Measurements from ENCODE around the gene HPSE2.

HPSE2 gene

DNA sequence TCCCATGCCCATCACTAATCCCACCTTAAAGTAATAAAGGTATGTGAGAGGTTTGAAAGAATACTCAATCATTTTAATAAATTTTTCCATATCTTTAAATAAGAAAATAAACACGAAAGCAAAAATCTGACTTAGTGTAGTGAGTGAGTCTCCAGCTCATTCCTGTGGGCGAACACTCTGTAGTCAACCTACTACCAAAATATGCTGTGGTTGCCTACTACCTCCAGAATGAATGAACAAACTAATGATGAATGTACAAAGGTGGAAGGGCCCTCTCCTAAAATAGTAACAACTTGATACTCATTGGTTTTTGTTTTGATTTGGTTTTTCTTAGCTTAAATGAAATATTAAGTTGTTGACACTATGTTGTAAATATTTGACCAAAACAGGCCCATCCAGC, 593.4 kb downstream of the HPSE2 start:
- TF ChIP-seq, protein P1, sequence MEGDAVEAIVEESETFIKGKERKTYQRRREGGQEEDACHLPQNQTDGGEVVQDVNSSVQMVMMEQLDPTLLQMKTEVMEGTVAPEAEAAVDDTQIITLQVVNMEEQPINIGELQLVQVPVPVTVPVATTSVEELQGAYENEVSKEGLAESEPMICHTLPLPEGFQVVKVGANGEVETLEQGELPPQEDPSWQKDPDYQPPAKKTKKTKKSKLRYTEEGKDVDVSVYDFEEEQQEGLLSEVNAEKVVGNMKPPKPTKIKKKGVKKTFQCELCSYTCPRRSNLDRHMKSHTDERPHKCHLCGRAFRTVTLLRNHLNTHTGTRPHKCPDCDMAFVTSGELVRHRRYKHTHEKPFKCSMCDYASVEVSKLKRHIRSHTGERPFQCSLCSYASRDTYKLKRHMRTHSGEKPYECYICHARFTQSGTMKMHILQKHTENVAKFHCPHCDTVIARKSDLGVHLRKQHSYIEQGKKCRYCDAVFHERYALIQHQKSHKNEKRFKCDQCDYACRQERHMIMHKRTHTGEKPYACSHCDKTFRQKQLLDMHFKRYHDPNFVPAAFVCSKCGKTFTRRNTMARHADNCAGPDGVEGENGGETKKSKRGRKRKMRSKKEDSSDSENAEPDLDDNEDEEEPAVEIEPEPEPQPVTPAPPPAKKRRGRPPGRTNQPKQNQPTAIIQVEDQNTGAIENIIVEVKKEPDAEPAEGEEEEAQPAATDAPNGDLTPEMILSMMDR (conservative IDR thresholded peaks at IDR 0.05; ENCODE audit: low read depth, low read length): no peak
- H3K4me3 ChIP-seq (ENCODE audit: low read depth, low read length): no peak overlapping the region
- no peak for DNase-seq (ENCODE audit: low read depth)

- TF ChIP-seq, protein P1 (conservative IDR thresholded peaks at IDR 0.05; ENCODE audit: low read depth, low read length): no peak
- no peak for DNase-seq (ENCODE audit: low read depth)
Observed at GRCh38 chr10:98638920-98639319, 596.7 kb downstream of the HPSE2 start.

GRCh38 chr10:98636921-98637329, 598.7 kb downstream of the HPSE2 start:
- no peak overlapping the region for H3K4me3 ChIP-seq (ENCODE audit: low read depth, low read length)
- TF ChIP-seq, protein P1 (conservative IDR thresholded peaks at IDR 0.05; ENCODE audit: low read depth, low read length): no peak
- no peak for DNase-seq (ENCODE audit: low read depth)

More at GRCh38 chr10:98638920-98639319, 596.7 kb downstream of the HPSE2 start:
- H3K4me3 ChIP-seq (ENCODE audit: low read depth, low read length): no peak overlapping the region

DNA sequence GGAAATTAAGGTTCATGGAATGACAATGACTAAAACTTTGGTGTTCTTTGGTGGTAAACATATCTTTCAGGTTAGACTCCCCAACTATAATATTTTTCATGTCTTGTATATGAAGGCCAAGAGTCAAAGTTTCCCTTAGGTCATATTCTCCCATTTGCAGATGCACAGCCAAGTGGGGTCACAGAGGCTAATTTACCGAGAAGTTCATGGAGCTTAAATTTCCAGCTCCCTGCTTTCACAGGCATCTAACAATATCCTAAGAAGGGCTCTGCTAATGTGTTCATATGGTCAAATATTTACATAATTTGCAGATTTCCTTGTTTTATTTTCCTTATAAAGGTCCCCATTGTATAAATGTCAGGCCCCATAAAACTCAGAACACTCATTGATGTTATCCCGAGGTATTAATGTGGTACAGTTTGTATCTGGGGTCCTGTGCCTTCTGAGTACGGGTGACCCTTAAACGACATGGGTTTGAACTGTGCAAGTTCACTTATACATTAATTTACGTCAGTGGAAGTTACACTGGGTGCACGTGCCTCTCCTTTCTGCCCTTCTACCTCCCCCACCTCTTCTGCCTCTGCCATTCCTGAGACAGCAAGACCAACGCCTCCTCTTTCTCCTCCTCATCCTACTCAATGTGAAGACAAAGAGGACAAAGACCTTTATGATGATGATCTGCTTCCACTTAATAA, 603.0 kb downstream of the HPSE2 start:
- TF ChIP-seq, protein P1 (conservative IDR thresholded peaks at IDR 0.05; ENCODE audit: low read depth, low read length): no peak
- no peak for DNase-seq (ENCODE audit: low read depth)
- H3K4me3 ChIP-seq (ENCODE audit: low read depth, low read length): no peak overlapping the region

GRCh38 chr10:98628206-98628605, 607.4 kb downstream of the HPSE2 start:
- H3K4me3 ChIP-seq (ENCODE audit: low read depth, low read length): no peak overlapping the region
- TF ChIP-seq, protein P1 (conservative IDR thresholded peaks at IDR 0.05; ENCODE audit: low read depth, low read length): no peak
- no peak for DNase-seq (ENCODE audit: low read depth)

DNA sequence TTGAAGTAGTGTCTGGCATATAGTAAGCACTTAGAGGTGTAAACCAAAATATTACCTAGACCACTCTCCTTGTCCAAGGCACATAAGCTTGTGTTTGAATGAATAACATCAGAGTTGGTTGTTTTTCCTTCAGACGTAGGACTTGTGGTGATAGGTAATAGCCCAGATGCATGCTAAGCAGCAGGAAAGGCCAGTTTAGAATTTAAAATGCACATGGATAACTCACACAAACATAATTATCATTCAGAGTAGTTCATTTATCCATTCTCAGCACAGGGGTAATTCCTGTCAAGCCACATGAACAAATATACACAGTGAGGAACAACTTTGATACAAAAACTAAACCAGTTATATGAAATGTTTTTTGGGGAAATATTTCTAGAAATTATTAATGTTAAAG, 607.9 kb downstream of the HPSE2 start:
- H3K4me3 ChIP-seq (ENCODE audit: low read depth, low read length): no peak overlapping the region
- TF ChIP-seq, protein P1 (conservative IDR thresholded peaks at IDR 0.05; ENCODE audit: low read depth, low read length): no peak
- DNase-seq (ENCODE audit: low read depth): no peak

GRCh38 chr10:98624963-98625362, 610.7 kb downstream of the HPSE2 start:
- TF ChIP-seq, protein P1 (conservative IDR thresholded peaks at IDR 0.05; ENCODE audit: low read depth, low read length): no peak
- no peak overlapping the region for H3K4me3 ChIP-seq (ENCODE audit: low read depth, low read length)
- DNase-seq (ENCODE audit: low read depth): no peak
